NCI-H146 (cell line): Measurements from ENCODE around the gene C19orf53.

Source experiments
- DNase-seq: peaks from one replicate; lab custom pipeline; 2025; lab: John Stamatoyannopoulos, UW

The C19orf53 gene

DNA sequence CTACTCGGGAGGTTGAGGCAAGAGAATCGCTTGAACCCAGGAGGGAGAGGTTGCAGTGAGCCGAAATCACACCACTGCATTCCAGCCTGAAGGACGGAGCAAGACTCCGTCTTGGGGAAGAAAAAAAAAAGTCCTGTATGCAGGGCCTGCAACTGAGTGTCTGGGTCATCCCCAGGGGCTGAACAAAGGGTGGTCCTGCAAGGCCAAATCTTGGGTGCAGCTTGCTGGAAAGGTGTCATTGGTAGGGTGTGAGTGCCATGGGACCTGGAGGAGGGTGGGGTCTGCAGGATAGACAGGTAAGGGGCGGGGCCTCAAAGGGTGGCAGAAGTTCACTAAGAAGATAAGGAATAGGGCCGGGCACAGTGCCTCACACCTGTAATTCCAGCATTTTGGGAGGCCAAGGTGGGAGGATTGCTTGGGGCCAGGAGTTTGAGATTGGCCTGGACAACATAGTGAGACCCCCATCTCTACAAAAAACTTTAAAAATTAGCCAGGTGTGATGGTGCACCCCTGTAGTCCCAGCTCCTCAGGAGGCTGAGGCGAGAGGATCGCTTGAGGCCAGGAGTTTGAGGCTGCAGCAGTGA, 52.5 kb downstream of the C19orf53 start:
- DNase-seq: no peak

DNA sequence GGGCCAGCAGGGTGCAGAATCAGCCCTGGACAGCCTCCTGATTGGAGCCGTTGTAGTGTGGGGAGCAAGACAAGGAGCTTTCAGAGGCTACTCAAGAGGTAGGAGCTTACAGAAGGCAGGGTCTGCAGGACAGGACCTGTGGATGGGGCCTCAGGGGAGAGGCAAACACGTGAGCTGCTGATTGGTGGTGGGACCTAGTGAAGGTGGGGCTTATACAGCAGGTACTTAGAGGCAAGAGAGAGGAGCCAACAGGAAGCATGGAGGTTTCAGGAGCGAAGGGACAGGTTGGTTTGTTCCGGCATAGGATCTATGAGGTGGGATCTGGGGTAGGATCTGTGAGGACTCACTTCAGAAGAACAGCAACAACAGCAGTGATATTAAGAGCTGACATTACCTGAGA, 53.4 kb downstream of the C19orf53 start:
- DNase-seq: no peak
